ENCODE results near the gene ARX. TPM values are rescaled to one million over a fixed set of nuclear protein-coding genes. Genes with fewer than 3 reads are reported as not detected.
A peak's percentile ranks its signal among the peaks of the same experiment; 100 is the strongest.

ARX gene
- polyA plus RNA-seq, 1 donor from 2014 or later = 42.8 TPM

DNA sequence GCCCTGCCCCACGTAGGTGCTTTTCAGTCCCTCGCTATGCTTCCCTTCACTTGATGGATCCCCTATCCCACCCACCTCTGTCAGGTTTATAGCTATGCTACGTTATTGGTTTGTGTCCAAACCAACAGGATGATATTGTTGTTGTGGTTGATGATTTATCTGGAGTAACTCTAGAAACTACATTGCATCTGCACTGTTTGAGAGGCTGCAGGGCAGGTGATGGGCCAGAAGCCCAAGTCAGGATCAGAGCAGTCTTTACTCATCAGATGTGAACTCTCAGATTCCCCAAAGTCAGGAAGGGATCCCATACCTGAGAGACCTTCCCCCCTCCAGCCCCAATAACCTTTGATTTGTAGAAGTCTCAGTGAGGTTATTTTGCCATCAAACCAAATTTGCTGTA lies 34.7 kb downstream of the ARX start:
- Histone ChIP-seq H3K79me2 (replicated peaks; ENCODE audit: insufficient read depth, low read length) (no peaks in the 10 kb centered on the region), H3F3A (ENCODE audit: insufficient read depth, low read length, poor library complexity, severe bottlenecking) (no peaks in the 10 kb centered on the region), H4K20me1 (ENCODE audit: insufficient read depth) (no peaks in the 10 kb centered on the region), H3K9me3 (ENCODE audit: low read length) (no peaks in the 10 kb centered on the region), H3K27me3 (ENCODE audit: insufficient read depth, low read depth, low read length) (no peaks in the 10 kb centered on the region), H3K27ac (ENCODE audit: low read length) (peak overlapping the region; percentile 55), H3K4me2 (ENCODE audit: low read length) (no peak overlapping the region), H2AFZ (ENCODE audit: low read depth, low read length) (no peak overlapping the region), H3K9me2 (ENCODE audit: insufficient read depth, low read length) (no peaks in the 10 kb centered on the region), H3K36me3 (ENCODE audit: insufficient read depth, low read length) (no peaks in the 10 kb centered on the region), H3K4me3 (ENCODE audit: low read length) (peak overlapping the region; percentile 38), H3K9ac (ENCODE audit: low read length) (no peak overlapping the region)
- TF ChIP-seq REST (IDR thresholded peaks at IDR 0.05; ENCODE audit: borderline replicate concordance) (no peak), TAF1 (IDR thresholded peaks at IDR 0.05; ENCODE audit: low read depth) (no peak), SMC3 (conservative IDR thresholded peaks at IDR 0.05; ENCODE audit: poor library complexity) (no peak), RAD21 (conservative IDR thresholded peaks at IDR 0.05) (no peak), MXI1 (conservative IDR thresholded peaks at IDR 0.05; ENCODE audit: poor library complexity, severe bottlenecking) (no peak), EZH2 (IDR thresholded peaks at IDR 0.05; ENCODE audit: borderline replicate concordance, insufficient read depth, low read length, poor library complexity, severe bottlenecking) (no peak), EP300 (conservative IDR thresholded peaks at IDR 0.05; ENCODE audit: poor library complexity, severe bottlenecking) (no peak)
- TF ChIP-seq, protein P1, sequence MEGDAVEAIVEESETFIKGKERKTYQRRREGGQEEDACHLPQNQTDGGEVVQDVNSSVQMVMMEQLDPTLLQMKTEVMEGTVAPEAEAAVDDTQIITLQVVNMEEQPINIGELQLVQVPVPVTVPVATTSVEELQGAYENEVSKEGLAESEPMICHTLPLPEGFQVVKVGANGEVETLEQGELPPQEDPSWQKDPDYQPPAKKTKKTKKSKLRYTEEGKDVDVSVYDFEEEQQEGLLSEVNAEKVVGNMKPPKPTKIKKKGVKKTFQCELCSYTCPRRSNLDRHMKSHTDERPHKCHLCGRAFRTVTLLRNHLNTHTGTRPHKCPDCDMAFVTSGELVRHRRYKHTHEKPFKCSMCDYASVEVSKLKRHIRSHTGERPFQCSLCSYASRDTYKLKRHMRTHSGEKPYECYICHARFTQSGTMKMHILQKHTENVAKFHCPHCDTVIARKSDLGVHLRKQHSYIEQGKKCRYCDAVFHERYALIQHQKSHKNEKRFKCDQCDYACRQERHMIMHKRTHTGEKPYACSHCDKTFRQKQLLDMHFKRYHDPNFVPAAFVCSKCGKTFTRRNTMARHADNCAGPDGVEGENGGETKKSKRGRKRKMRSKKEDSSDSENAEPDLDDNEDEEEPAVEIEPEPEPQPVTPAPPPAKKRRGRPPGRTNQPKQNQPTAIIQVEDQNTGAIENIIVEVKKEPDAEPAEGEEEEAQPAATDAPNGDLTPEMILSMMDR (IDR thresholded peaks at IDR 0.05; ENCODE audit: poor library complexity, severe bottlenecking) = no peak

DNA sequence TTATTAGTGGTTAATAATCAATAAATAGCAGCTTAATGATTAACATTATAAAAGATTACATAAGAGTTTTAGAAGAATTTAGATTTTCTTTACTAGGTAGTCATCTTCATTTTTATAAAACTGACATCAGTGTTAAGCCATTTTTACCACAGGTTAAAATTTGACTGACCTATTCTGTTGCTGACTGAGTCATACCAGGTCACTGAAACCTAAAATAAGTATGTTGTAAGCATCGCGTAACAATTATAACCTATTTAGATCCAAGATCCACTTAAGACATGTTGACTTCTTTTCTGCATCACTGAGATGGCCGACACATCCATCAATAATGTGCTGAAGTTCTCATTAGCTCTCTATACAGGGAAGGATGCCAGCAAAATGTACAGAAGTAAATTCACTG lies 36.7 kb downstream of the ARX start:
- Histone ChIP-seq H3F3A (ENCODE audit: insufficient read depth, low read length, poor library complexity, severe bottlenecking) (no peaks in the 10 kb centered on the region), H3K4me2 (ENCODE audit: low read length) (no peak overlapping the region), H3K4me3 (ENCODE audit: low read length) (peak overlapping the region; percentile 38), H3K9me2 (ENCODE audit: insufficient read depth, low read length) (no peaks in the 10 kb centered on the region), H3K9ac (ENCODE audit: low read length) (no peak overlapping the region), H3K27ac (ENCODE audit: low read length) (peak overlapping the region; percentile 55), H3K27me3 (ENCODE audit: insufficient read depth, low read depth, low read length) (no peaks in the 10 kb centered on the region), H3K79me2 (replicated peaks; ENCODE audit: insufficient read depth, low read length) (no peaks in the 10 kb centered on the region), H3K9me3 (ENCODE audit: low read length) (no peaks in the 10 kb centered on the region), H4K20me1 (ENCODE audit: insufficient read depth) (no peaks in the 10 kb centered on the region), H3K36me3 (ENCODE audit: insufficient read depth, low read length) (no peaks in the 10 kb centered on the region), H2AFZ (ENCODE audit: low read depth, low read length) (no peak overlapping the region)
- TF ChIP-seq REST (IDR thresholded peaks at IDR 0.05; ENCODE audit: borderline replicate concordance) (no peak), RAD21 (conservative IDR thresholded peaks at IDR 0.05) (no peak), TAF1 (IDR thresholded peaks at IDR 0.05; ENCODE audit: low read depth) (no peak), EP300 (conservative IDR thresholded peaks at IDR 0.05; ENCODE audit: poor library complexity, severe bottlenecking) (no peak)
- TF ChIP-seq, protein P1 (IDR thresholded peaks at IDR 0.05; ENCODE audit: poor library complexity, severe bottlenecking) = no peak

Measured in neural cell (in vitro differentiated cells).